Stimulated activated CD4-positive, alpha-beta T cell treated with anti-CD3 and anti-CD28 coated beads, Interleukin-15, amount 100 ng/mL, for 1 hour (primary cell): ENCODE data around the gene CREBBP.
A peak's percentile ranks its signal among the peaks of the same experiment; 100 is the strongest.

Experiments
- DNase-seq, 2 donors: peaks; one replicate each; pipeline ENCODE4 v3.0.0-alpha.2; 2020; ENCODE audit warnings: low read depth in 1 of 2, low spot score in 1 of 2

Gene CREBBP

GRCh38 chr16:3737181-3737580 is 143.3 kb downstream of the CREBBP start:
- no peak for DNase-seq

DNA sequence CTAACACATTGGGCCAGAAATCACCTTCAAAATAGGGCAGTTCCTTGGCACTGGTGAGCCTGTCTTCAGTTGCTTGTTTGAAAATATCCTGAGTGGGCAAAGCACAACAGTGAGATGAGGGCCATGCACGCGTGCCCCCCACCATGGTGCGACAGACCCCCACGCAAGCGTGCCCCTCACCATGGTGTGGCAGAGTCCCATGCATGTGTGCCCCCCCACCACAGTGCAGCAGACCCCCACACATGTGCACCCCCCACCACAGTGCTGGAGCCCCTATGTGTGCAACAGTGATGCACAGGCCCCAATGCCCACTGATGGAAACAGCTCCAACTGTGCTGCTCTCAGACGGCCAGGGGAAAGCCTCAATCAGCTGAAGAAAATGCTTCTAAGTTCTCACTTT is 144.4 kb downstream of the CREBBP start:
- no peak for DNase-seq

DNA sequence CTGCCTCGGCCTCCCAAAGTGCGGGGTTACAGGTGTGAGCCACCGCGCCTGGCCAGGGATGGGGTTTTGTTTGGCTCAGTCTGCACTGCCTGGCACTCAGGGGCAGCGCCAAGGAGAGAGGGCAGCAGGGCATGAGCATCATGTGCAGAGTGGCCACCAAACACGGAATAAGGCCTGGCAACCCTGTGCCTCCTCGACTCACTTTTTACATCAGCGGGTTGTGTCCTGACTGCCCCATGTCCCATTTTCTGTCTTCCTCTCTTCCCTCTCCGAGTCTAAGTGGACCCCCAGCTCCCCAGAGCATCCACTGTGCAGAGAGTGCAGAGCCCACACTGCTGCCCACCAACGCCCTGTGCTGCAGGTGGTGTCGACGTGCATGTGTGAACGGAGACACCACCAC is 145.0 kb downstream of the CREBBP start:
- DNase-seq, result no peak

- DNase-seq, result no peak
Observed at GRCh38 chr16:3734758-3735221, 145.7 kb downstream of the CREBBP start.

DNA sequence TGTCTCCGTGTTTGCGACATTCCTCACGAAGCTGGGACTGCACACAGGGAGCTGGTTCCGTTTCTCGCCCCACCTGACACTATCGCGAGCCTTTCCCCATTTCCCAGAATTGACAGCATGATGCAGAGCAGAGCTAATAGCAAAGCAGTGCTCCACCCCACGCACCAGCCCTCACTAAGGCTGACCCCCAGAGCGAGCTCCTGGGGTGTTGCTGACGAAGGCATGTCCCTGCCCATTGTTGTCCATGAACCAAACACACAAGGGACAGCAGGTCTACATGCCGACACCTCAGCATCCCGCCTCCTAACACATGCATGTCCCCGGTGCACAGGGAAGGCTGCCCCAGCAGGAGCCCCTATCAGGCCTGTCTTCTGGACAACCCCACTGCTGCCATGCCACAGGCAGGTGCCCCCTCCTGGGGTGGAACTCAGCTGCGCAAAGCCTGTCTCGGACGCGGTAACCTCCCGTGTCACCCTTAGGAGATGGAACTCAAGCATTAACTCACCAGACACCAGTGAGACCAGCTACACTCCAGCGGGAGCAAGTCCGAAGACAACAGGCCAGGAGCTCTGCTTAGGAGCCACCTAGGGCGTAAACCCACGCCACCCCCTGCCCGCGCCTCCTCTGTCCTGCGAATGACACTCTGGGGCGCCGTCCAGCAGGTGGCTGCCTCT is 146.3 kb downstream of the CREBBP start:
- no peak for DNase-seq

GRCh38 chr16:3732171-3732570 is 148.3 kb downstream of the CREBBP start:
- DNase-seq, result no peak

GRCh38 chr16:3731126-3731935 is 149.2 kb downstream of the CREBBP start:
- DNase-seq, result no peak

GRCh38 chr16:3730161-3731125 is 150.1 kb downstream of the CREBBP start:
- DNase-seq, result no peak

- DNase-seq, result no peak
Observed at GRCh38 chr16:3729161-3730112, 151.1 kb downstream of the CREBBP start.

- no peak for DNase-seq
Observed at GRCh38 chr16:3728424-3729160, 151.9 kb downstream of the CREBBP start.

GRCh38 chr16:3727806-3728381 is 152.6 kb downstream of the CREBBP start:
- no peak for DNase-seq

GRCh38 chr16:3726021-3726687 is 154.4 kb downstream of the CREBBP start:
- no peak for DNase-seq

DNA sequence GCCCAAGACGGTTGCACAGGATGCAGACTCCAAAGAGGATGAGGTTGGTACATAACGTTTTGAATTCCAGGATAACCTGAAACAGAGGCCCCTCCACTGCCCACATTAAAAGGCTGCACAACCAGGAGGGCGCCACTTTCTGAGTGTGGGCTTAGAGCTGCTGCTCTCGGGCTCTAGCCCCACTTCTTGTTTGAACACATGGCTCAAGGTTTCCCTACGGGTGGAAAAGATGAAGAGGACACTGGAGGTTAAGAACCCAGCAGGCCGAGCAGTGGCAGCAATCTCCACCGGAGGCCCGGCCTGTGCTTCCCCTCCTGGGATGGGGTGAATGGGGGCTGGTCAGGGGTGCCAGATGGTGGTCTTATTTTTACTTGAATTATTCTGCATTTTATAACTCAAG is 155.2 kb downstream of the CREBBP start:
- no peak for DNase-seq

DNA sequence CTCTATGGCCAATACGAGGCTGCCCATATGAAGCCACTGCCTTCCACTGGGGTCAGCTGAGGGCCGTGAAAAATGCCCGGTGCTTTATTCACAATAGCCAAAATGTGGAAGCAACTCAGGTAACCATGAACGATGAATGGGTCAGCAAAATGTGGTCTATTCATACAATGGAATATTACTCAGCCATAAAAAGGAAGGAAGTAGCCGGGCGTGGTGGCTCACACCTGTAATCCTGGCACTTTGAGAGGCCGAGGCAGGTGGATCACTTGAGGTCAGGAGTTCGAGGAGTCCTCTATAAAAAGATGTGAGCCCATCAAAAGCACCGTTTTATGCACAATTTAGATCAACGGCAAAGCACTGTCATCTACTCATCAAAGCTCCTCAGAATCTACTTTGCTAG is 158.0 kb downstream of the CREBBP start:
- DNase-seq, result no peak

GRCh38 chr16:3720418-3720817 is 160.1 kb downstream of the CREBBP start:
- no peak for DNase-seq

GRCh38 chr16:3718628-3719027 is 161.9 kb downstream of the CREBBP start:
- DNase-seq, result no peak

DNA sequence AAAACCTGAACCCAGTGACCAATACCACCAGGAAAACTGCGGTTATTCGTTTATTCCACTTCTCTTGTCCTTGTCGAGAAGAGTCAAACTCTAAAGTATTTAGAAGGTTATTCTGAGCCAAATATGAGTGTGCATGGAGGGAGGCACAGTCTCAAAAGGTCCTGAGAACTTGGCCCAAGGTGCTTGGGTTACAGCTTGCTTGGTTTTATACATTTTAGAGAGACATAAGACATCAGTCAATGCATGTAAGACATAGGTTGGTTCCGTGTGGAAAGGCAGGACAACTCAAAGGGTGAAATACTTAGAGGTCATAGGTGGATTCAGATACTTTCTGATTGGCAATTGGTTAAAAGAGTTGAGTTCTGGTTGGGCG is 162.5 kb downstream of the CREBBP start:
- DNase-seq, result no peak

DNA sequence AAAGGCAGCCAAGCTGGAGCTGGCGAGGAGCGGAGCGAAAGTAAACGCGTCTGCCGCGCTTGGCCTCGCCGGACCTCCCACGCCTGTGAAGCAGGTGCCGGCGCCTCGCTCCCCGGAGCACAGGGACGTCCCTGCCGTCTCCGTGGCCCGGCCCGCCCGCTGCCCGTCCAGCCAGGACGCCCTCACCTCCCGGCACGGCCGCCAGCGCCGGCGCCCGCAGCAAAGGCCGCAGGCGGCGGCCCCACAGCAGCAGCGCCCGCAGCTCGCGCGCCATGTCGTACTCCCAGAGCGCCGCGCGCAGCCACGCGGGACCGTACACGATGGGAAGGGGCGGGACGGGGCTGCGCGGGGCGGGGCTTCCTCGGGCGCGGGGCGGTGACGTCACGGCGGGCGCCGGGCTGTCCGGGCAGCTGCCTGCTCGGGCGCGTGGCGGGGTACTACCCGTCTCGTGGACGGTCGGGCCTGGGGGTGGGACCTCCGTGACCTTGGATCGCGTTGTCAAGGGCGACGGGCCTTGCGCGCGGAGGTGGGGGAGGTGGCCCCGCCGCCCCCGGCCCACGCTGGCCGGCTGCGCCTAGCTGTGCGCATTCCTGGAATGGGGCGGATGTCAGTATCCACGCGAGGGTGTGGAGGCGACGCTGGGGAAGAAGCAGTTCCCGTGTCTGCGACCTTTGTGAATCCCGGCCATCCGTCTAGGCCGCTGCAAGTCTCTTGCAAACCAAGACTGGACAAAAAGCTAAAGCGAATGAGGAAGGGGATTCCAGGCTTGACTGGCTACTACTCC is 163.1 kb downstream of the CREBBP start, which contains the start of gene TRAP1:
Gene TRAP1, minus strand, starts transcription at position 290 of the 784 bp plus-strand sequence. Its CDS starts 16 bp downstream, at position 274.
- peak; percentile 87 to 96 for DNase-seq
